GM19035 (cell line): ENCODE results near the gene HSPA12B.
"Not testable (repeated sequence)": the region's sequence is repeated elsewhere in the genome, so short reads cannot be mapped to it uniquely, and the experiment has no call there.

Experiments
- ATAC-seq: cut with Tn5 transposase; IDR thresholded peaks from one replicate; pipeline ENCODE4 v1.9.1; 2021; ENCODE audit not compliant: unreplicated experiment

Gene HSPA12B

GRCh38 chr20:3785240-3786125, 53.0 kb downstream of the HSPA12B start:
- no peak for ATAC-seq

- ATAC-seq: peak; percentile 21
Measured at GRCh38 chr20:3786126-3786484, 53.6 kb downstream of the HSPA12B start.

GRCh38 chr20:3786665-3787323, 54.3 kb downstream of the HSPA12B start, which contains the start of gene CENPB:
CENPB (minus strand) TSS chr20:3786740; CDS start chr20:3786483, 257 bp downstream.
- peak; percentile 85 for ATAC-seq

- ATAC-seq: no peak
Measured at GRCh38 chr20:3787324-3788014, 55.0 kb downstream of the HSPA12B start.

- ATAC-seq: no peak
Measured at GRCh38 chr20:3788685-3789155, 56.2 kb downstream of the HSPA12B start.

- ATAC-seq: not testable (repeated sequence)
Measured at GRCh38 chr20:3789201-3789600, 56.7 kb downstream of the HSPA12B start.

- ATAC-seq: not testable (repeated sequence)
Measured at GRCh38 chr20:3794168-3794567, 61.7 kb downstream of the HSPA12B start.

GRCh38 chr20:3794701-3795420, 62.4 kb downstream of the HSPA12B start:
- ATAC-seq: no peak

- ATAC-seq: peak; percentile 77
Measured at GRCh38 chr20:3795511-3796468, 63.3 kb downstream of the HSPA12B start, which contains the start of gene CDC25B. CDC25B (plus strand) TSS chr20:3796310; CDS start chr20:3796532, 222 bp downstream.

- no peak for ATAC-seq
Measured at GRCh38 chr20:3796477-3797225, 64.2 kb downstream of the HSPA12B start.

- ATAC-seq: no peak
Measured at GRCh38 chr20:3797226-3797545, 64.7 kb downstream of the HSPA12B start.

- ATAC-seq: no peak
Measured at GRCh38 chr20:3797592-3798372, 65.3 kb downstream of the HSPA12B start.

GRCh38 chr20:3798373-3798768, 65.9 kb downstream of the HSPA12B start:
- ATAC-seq: no peak

GRCh38 chr20:3798908-3799248, 66.4 kb downstream of the HSPA12B start:
- no peak for ATAC-seq

- ATAC-seq: no peak
Measured at GRCh38 chr20:3800256-3800877, 67.9 kb downstream of the HSPA12B start.

- no peak for ATAC-seq
Measured at GRCh38 chr20:3800878-3801260, 68.4 kb downstream of the HSPA12B start.

GRCh38 chr20:3801299-3801698, 68.8 kb downstream of the HSPA12B start:
- ATAC-seq: no peak

GRCh38 chr20:3801846-3802245, 69.4 kb downstream of the HSPA12B start:
- ATAC-seq: no peak
